Effector memory CD8-positive, alpha-beta T cell (primary cell): ENCODE measurements around the gene RFC3.
"Not testable (repeated sequence)": the region's sequence is repeated elsewhere in the genome, so short reads cannot be mapped to it uniquely, and the experiment has no call there.

Source experiments
- ATAC-seq: fragments of 150-1000 bp; cut with Tn5 transposase; replicated peaks from 2 replicates; pipeline ENCODE4 v1.10.0; 2021; ENCODE audit warnings: mild to moderate bottlenecking, moderate library complexity
- DNase-seq, 3 experiments: peaks; one replicate each; pipeline ENCODE4 v3.0.0; 2021
- H3K27ac Mint-ChIP-seq, 2 donors: one replicate each; pipeline ENCODE4 v1.8.0; 2022; ENCODE audit warnings: mild to moderate bottlenecking in 2 of 2, mixed read lengths in 2 of 2, moderate library complexity in 2 of 2
- H3K27me3 Mint-ChIP-seq, 2 donors: one replicate each; pipeline ENCODE4 v1.8.0; 2022; ENCODE audit warnings: mixed read lengths in 2 of 2
- H3K36me3 Mint-ChIP-seq: one replicate; pipeline ENCODE4 v1.8.0; 2022; ENCODE audit warnings: mild to moderate bottlenecking, moderate library complexity, mixed read lengths; ENCODE audit not compliant: insufficient read depth
- H3K4me1 Mint-ChIP-seq, 2 donors: one replicate each; pipeline ENCODE4 v1.8.0; 2022; ENCODE audit warnings: low read depth in 2 of 2, mixed read lengths in 2 of 2
- H3K4me3 Mint-ChIP-seq, 2 donors: one replicate each; pipeline ENCODE4 v1.8.0; 2022; ENCODE audit warnings: mild to moderate bottlenecking in 2 of 2, mixed read lengths in 2 of 2, moderate library complexity in 2 of 2
- H3K9me3 Mint-ChIP-seq, 2 donors: one replicate each; pipeline ENCODE4 v1.8.0; 2022; ENCODE audit warnings: mixed read lengths in 2 of 2

Gene RFC3

DNA sequence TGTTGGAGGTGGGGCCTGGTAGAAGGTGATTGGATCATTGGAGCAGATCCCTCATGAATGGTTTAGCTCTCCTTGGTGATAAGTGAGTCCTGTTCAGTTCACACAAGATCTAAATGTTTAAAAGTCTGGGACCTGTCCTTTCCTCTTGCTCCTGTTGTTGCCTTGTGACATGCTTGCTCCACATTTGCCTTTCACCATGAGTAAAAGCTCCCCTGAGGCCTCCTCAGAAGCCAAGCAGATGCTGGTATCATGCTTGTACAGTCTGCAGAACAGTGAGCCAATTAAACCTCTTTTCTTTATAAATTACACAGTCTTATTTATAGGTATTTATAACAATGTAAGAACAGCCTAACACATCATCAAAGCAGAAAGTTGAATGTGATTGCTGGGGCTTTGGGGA lies 24.2 kb upstream of the RFC3 start:
- Mint-ChIP-seq H3K27me3 (no peaks in the 10 kb centered on the region), H3K27ac (no peak overlapping the region), H3K36me3 (no peaks in the 10 kb centered on the region), H3K4me1 (no peaks in the 10 kb centered on the region), H3K4me3 (no peak overlapping the region), H3K9me3 (no peaks in the 10 kb centered on the region)
- ATAC-seq (no peak), DNase-seq (no peak)

DNA sequence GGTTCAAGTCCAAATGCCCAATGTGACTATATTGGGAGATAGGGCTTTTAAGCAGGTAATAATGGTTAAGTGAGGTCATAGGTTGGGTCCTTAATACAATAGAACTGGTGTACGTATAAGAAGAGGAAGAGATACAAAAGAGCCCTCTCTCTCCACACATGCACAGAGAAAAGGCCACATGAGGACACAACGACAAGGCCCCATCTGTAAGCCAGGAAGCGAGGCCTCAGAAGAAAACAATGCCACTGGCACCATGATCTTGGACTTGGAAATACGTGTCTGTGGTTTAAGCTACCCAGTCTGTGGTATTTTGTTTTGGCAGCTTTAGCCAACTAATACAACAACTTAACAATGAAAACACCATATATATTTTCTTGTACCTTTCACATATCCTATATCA lies 23.4 kb upstream of the RFC3 start:
- no peaks in the 10 kb centered on the region for H3K36me3 Mint-ChIP-seq

DNA sequence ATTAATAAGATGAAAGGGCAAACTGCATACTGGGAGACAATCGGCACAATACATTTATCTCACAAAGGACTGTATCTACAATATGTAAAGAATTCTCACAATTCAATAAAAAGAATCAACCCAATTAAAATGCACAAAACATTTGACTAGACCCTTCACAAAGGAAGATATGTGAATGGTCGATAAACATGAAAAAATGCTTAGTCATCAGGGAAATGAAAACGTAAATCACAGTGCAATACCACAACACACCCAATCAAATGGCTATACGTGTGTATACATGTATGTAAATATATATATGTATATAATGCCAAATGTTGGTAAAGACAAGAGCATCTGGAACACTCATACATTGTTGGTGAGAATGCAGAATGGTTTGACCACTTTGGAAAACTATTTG lies 21.9 kb upstream of the RFC3 start:
- H3K4me1 Mint-ChIP-seq: no peaks in the 10 kb centered on the region
- no peaks in the 10 kb centered on the region for H3K27me3 Mint-ChIP-seq

More for the DNA sequence above, 23.4 kb upstream of the RFC3 start:
- H3K27me3 Mint-ChIP-seq: no peaks in the 10 kb centered on the region
- no peak for DNase-seq
- no peak for ATAC-seq
- no peaks in the 10 kb centered on the region for H3K4me1 Mint-ChIP-seq
- no peaks in the 10 kb centered on the region for H3K9me3 Mint-ChIP-seq
- no peak overlapping the region for H3K27ac Mint-ChIP-seq
- no peak overlapping the region for H3K4me3 Mint-ChIP-seq

DNA sequence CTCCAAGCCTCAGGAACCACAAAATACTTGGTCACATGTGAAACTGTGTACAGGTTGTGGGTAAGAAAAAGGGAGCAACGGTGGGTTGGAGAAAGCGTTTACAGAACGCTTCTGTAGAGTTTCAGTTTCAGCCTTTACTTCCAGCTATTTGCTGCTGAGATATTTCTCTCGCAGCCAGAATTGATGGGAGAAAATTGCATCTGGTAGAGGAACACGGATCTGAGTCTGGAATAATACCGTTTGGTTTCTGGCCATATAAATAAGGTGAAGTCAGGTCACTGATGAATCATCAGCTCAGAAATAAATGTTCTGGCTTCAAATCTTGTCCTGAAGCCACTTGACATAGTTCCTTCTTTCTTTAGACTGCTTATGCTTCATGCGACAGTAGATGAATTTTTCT lies 20.3 kb upstream of the RFC3 start:
- DNase-seq: no peak
- H3K4me1 Mint-ChIP-seq: no peaks in the 10 kb centered on the region
- no peak overlapping the region for H3K4me3 Mint-ChIP-seq
- no peak overlapping the region for H3K27ac Mint-ChIP-seq
- H3K36me3 Mint-ChIP-seq: no peaks in the 10 kb centered on the region
- peaks cover 0 to 8% of the 10 kb centered on the region in 2 donors for H3K27me3 Mint-ChIP-seq
- H3K9me3 Mint-ChIP-seq: no peaks in the 10 kb centered on the region
- no peak for ATAC-seq

More for the DNA sequence above, 21.9 kb upstream of the RFC3 start:
- H3K27ac Mint-ChIP-seq: no peak overlapping the region
- ATAC-seq (no peak), DNase-seq (no peak)
- H3K36me3 Mint-ChIP-seq: no peaks in the 10 kb centered on the region
- H3K9me3 Mint-ChIP-seq: no peaks in the 10 kb centered on the region
- H3K4me3 Mint-ChIP-seq: no peak overlapping the region

DNA sequence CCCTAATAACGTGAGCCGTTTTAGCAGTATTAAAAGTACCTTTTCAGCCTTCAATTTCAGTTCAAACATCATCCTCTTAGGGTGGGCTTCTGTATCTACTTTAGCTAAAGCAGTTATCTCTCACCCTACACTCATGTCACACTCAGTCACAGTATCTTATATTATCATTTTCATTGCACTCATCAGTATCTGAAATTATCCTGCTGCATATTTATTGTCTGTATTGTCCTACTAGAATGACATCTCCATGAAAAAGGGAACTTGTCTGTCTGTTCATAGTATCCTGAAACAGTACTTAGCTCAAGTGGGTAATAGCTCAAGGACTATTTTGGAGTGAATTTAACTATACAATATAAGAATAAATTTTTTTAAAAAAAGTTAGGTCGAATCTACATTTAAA lies 19.9 kb upstream of the RFC3 start:
- ATAC-seq: no peak
- Mint-ChIP-seq H3K9me3 (no peaks in the 10 kb centered on the region), H3K27ac (no peak overlapping the region)

DNA sequence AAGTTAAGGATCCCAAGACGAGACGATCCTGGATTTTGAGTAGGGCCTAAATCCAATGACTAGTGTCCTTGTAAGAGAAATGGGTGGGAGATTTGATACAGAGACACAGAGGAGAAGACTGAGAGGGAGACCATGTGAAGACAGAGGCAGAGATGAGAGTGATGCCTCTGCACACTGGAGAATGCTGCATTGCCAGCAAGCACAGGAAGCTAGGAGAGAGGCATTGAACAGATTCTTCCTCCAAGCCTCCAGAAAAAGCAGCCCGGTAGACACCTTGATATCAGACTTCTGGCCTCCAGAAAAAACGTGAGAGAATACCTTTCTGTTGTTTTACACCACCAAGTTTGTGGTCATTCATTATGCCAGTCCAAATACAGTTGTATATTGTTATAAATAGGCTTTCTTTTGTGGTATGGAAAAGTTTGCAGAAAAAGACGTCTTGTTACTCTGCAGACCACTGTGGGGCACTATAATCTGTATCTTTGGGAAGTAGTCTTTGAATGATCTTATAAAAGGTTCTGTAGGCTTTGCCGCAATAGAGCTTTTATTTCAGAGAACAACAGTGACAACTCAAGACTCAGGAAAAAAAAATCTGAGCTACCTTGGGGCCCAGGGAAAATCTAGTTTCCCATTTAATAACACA lies 17.9 kb upstream of the RFC3 start:
- Mint-ChIP-seq H3K27ac (no peak overlapping the region), H3K4me1 (no peaks in the 10 kb centered on the region), H3K27me3 (peaks cover 0 to 17% of the 10 kb centered on the region in 2 donors), H3K36me3 (no peaks in the 10 kb centered on the region), H3K4me3 (no peak overlapping the region), H3K9me3 (no peaks in the 10 kb centered on the region)
- DNase-seq (no peak), ATAC-seq (no peak)

More for the DNA sequence above, 19.9 kb upstream of the RFC3 start:
- H3K36me3 Mint-ChIP-seq: no peaks in the 10 kb centered on the region
- no peak overlapping the region for H3K4me3 Mint-ChIP-seq
- H3K4me1 Mint-ChIP-seq: no peaks in the 10 kb centered on the region
- H3K27me3 Mint-ChIP-seq: peaks cover 0 to 11% of the 10 kb centered on the region in 2 donors
- no peak for DNase-seq

DNA sequence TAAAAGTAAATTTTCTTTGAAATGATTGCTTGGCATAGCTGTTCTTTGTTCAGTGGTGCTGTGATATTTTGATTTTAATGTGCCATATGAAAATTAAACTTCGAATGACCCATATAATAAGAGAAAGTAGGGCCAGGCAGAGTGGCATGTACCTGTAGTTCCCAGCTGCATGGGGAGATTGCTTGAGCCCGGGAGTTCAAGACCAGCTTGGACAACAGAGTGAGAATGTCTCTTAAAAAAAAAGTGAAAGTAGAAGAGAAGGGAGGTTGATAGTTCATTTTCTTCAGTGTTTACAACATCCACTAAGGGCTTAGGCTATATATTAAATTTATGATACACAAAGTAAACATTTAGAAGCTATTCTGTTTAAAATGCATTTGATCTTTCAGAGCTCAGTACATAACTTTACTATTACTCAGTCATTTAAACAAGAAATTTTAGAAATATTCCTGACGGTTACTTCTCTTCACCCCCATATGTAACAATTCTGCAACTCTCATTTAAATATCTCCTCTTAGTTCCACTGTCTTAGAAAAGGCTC lies 17.2 kb upstream of the RFC3 start:
- DNase-seq: no peak
- Mint-ChIP-seq H3K4me1 (no peaks in the 10 kb centered on the region), H3K4me3 (no peak overlapping the region)

DNA sequence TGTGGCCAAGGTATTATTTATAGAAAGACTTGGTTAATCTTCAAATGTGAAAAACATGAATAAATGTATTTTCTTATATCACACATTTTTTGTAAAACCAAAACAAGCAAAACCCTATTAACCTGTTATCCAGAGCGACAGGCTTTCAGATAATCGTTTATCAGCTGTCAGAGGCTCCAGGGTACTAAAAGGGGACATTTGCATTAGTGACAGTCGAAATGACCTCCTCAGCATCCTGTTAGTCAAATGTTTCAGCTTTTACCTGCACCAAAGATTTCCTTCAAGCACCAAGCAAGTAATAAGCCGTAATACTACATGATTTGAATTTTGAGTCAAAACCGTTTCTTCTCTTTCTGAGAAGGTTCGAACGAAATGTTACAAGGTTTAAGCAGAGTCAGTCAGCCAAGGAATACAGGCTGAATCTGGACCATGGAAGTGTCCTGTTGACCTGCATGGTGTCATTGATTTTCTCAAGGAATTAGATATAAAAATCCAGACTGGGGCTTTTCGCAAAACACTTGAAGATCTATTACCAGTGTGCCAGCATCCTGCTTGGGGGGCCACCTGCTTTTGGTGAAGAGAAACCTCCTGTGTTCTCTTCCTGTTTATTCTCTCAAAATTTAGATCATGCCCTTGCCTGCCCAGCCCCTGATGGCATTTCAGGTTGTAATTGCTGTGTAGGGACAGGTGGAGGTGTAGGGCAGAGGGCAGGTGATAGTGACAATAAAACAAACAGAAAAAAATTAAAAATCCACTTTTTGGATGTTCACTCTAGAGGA lies 11.3 kb upstream of the RFC3 start:
- H3K4me1 Mint-ChIP-seq: no peaks in the 10 kb centered on the region
- no peak for DNase-seq
- H3K27ac Mint-ChIP-seq: no peak overlapping the region
- no peak overlapping the region for H3K4me3 Mint-ChIP-seq
- no peaks in the 10 kb centered on the region for H3K36me3 Mint-ChIP-seq
- peaks cover 15 to 31% of the 10 kb centered on the region in 2 donors for H3K27me3 Mint-ChIP-seq
- ATAC-seq: no peak
- H3K9me3 Mint-ChIP-seq: no peaks in the 10 kb centered on the region

More for the DNA sequence above, 17.2 kb upstream of the RFC3 start:
- Mint-ChIP-seq H3K9me3 (no peaks in the 10 kb centered on the region), H3K27me3 (peaks cover 0 to 17% of the 10 kb centered on the region in 2 donors), H3K27ac (no peak overlapping the region), H3K36me3 (no peaks in the 10 kb centered on the region)
- no peak for ATAC-seq

DNA sequence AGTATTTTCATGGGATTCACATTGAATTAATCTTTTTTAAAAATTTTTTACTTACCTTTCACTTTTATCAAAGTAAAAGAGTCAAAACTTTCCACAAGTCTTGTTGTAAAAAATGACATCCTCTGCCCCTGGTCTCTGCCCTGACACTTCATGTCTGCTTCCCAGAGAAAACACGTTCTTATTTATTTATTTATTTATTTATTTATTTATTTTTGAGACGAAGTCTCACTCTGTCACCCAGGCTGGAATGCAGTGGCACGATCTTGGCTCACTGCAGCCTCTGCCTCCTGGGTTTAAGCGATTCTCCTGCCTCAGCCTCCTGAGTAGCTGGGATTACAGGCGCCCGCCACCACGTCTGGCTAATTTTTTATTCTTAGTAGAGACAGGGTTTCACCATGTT lies 5.1 kb upstream of the RFC3 start:
- DNase-seq, H3K36me3 Mint-ChIP-seq, H3K4me3 Mint-ChIP-seq, H3K27ac Mint-ChIP-seq, H3K4me1 Mint-ChIP-seq, ATAC-seq, H3K9me3 Mint-ChIP-seq: not testable (repeated sequence)
- H3K27me3 Mint-ChIP-seq: peaks cover 12 to 23% of the 10 kb centered on the region in 2 donors

DNA sequence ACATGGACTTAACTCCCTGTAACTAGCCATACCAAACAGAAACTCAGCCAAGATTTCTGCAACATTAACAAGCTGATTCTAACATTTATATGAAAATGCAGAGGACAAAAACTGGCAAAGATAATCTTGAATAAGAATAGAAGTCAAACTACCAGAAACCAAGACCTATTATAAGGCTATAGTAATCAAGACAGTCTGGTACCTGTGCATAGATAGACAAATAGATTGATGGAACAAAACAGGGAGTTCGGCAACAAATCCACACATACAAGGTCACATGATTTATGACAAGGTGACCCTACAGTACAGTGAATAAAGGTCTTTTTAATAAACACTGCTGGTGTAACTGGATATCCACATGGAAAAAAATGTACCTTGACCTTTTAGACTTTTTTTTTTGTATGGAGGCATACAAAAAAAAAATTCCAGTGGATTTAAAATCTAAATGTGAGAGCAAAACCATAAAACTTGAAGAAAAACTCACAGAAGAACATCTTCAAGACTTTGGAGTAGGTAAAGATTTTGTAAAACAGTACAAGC lies 2.9 kb upstream of the RFC3 start:
- ATAC-seq: no peak
- no peak overlapping the region for H3K4me3 Mint-ChIP-seq
- peaks cover 0 to 11% of the 10 kb centered on the region in 2 donors for H3K27me3 Mint-ChIP-seq
- H3K36me3 Mint-ChIP-seq: peaks cover 16% of the 10 kb centered on the region
- H3K27ac Mint-ChIP-seq: no peak overlapping the region
- DNase-seq: no peak
- peaks cover 13 to 14% of the 10 kb centered on the region in 2 donors for H3K4me1 Mint-ChIP-seq
- no peaks in the 10 kb centered on the region for H3K9me3 Mint-ChIP-seq

DNA sequence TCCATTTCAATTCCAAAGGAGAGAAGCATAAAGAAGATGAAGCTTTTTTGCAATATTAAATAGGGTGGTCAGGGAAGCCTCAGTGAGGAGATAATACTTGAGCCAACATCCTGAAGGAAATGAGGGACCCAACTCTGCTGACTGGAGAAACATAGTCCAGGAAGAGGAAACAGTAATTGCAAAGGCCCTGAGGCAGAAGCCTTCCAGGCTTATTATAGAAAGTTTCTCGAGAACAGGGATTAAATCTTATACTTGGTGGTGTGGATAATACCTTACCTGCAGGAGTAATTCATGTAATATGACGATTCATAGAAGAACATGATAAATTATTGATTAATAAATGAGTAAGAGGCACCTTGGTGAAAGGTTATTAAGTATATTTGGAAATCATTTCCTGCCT lies 1.0 kb upstream of the RFC3 start:
- ATAC-seq (no peak), DNase-seq (no peak)
- no peaks in the 10 kb centered on the region for H3K9me3 Mint-ChIP-seq
- H3K36me3 Mint-ChIP-seq: peaks cover 20% of the 10 kb centered on the region
- no peak overlapping the region for H3K4me3 Mint-ChIP-seq
- no peak overlapping the region for H3K27ac Mint-ChIP-seq
- peaks cover 13 to 14% of the 10 kb centered on the region in 2 donors for H3K4me1 Mint-ChIP-seq
- peaks cover 0 to 11% of the 10 kb centered on the region in 2 donors for H3K27me3 Mint-ChIP-seq

DNA sequence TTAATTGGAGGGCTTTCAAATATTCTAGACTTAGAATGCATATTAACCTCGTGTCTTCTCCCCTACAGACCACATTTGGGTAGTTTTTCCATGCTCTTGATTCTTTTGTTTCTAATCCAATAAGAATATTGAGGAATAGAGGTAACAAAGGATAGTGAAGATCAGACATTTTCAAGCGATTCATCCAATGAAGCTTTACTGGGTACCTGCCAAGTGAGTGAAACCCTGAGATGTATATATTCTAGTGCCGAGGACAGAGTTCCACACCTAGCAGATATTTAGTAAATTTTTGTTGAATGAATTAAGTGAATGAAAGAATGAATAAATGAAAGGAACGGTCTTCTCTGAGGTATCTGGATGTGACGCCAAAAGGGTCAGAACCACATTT lies 442 bp upstream of the RFC3 start:
- no peaks in the 10 kb centered on the region for H3K9me3 Mint-ChIP-seq
- H3K36me3 Mint-ChIP-seq: peaks cover 20% of the 10 kb centered on the region
- H3K27me3 Mint-ChIP-seq: peaks cover 0 to 11% of the 10 kb centered on the region in 2 donors
- peak overlapping the region; percentile 94 to 97 for H3K27ac Mint-ChIP-seq
- ATAC-seq: peak; percentile 15
- no peak for DNase-seq
- peaks cover 13 to 14% of the 10 kb centered on the region in 2 donors for H3K4me1 Mint-ChIP-seq
- H3K4me3 Mint-ChIP-seq: peak overlapping the region; percentile 94 to 99

DNA sequence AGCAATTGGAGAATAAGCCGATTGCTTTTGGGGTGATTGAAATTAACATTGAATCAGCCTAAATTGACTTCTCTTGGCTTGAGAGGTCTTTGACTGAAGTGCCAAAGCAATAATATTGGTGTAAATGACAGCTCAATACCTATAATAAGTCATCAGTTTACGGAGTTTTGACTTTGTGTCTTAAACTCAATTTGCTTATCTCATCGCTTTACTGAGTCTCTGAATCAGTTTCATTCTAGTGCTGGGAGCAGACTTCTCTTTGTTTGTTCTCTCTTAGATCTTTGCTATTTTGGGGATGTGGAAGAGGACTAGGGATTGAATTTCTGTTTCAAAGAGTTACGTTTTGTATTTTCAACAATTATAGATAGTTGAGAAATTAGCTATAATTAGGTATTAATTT lies 7.1 kb downstream of the RFC3 start:
- Mint-ChIP-seq H3K27me3 (no peaks in the 10 kb centered on the region), H3K36me3 (peaks cover 9% of the 10 kb centered on the region), H3K9me3 (no peaks in the 10 kb centered on the region), H3K4me3 (no peak overlapping the region), H3K4me1 (no peaks in the 10 kb centered on the region), H3K27ac (no peak overlapping the region)
- no peak for ATAC-seq
- DNase-seq: no peak

DNA sequence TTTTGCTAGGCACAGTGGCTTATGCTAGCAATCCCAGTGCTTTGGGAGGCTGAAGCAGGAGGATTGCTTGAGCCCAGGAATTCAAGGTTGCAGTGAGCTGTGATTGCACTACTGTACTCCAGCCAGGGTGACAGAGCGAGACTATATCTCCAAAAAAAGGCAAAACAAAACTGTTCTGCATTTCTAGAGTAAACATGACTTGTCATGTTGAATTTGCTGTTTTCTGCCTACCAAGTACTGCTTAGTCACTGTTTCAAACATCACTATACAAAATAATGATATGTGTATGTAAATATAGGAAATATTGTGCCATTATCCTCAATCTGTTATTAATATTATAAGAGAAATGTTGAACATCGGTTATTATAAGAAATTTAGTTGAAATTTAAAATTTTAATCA lies 9.2 kb downstream of the RFC3 start:
- no peak overlapping the region for H3K4me3 Mint-ChIP-seq
- no peak for DNase-seq
- no peak for ATAC-seq
- no peaks in the 10 kb centered on the region for H3K4me1 Mint-ChIP-seq
- H3K9me3 Mint-ChIP-seq: no peaks in the 10 kb centered on the region
- no peaks in the 10 kb centered on the region for H3K27me3 Mint-ChIP-seq
- peaks cover 12% of the 10 kb centered on the region for H3K36me3 Mint-ChIP-seq
- H3K27ac Mint-ChIP-seq: no peak overlapping the region
